ENCODE data around the gene IL1R2. TPM values are rescaled to one million over a fixed set of nuclear protein-coding genes. Genes with fewer than 3 reads are reported as not detected.

IL1R2 gene
- total RNA-seq, 1 donor = 0.36 TPM

DNA sequence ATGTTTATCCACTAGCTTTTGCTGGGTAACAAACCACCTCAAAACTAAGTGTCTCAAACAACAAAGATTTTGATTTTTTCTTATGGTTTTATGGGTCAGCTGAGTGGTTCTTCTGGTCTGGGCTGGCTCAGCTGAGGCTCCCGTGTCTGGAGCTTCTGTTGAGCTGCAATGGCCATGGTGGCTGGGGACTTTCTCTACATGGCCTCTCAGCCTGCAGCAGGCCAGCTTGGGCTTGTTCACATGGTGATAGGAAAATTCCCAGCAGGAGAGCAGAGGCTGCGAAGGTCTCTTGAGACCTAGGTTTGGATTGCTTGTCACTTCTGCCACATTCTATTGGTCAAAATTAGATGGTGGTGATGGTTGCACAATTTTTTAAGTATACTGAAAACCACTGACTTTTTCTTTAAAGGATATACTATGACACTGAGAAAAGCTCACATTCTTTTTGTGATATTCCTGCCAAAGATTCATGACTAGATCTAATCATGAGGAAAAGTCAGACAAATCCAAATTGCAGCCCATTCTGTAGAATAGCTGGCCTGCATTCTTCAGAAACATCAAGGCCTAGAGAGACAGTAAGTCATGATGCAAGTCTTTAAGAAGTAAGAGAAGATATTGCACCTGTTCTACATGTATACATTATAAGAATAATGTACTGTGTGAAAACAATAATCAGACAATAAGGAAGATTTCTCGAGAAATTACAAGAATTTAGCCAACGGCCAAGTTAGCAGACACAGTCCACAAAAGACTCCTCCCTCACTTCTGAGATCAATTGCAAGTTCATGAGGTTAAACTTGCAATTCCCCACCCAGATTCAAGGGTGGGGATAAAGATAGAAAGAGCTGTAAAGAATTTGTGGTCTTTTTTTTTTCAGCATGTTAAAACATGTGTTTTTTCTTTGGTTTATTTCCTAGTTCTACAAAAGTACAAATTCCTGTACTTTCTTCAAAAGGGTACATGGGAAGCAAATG lies 35.0 kb upstream of the IL1R2 start:
- H3K4me1 ChIP-seq (ENCODE audit: insufficient read depth, low read length) = peaks cover 39% of the 10 kb centered on the region
- no peaks in the 10 kb centered on the region for H4K20me1 ChIP-seq (ENCODE audit: insufficient read depth, low read length)
- H3K4me2 ChIP-seq (ENCODE audit: insufficient read depth, low read length) = no peak overlapping the region
- no peaks in the 10 kb centered on the region for H3K27me3 ChIP-seq (ENCODE audit: insufficient read depth, low read length)
- H3K36me3 ChIP-seq (ENCODE audit: insufficient read depth, low read length) = no peaks in the 10 kb centered on the region
- H2AFZ ChIP-seq (ENCODE audit: low read length) = peak overlapping the region; percentile 6
- no peaks in the 10 kb centered on the region for H3K9me3 ChIP-seq (ENCODE audit: low read depth, low read length)
- TF ChIP-seq, protein P1, sequence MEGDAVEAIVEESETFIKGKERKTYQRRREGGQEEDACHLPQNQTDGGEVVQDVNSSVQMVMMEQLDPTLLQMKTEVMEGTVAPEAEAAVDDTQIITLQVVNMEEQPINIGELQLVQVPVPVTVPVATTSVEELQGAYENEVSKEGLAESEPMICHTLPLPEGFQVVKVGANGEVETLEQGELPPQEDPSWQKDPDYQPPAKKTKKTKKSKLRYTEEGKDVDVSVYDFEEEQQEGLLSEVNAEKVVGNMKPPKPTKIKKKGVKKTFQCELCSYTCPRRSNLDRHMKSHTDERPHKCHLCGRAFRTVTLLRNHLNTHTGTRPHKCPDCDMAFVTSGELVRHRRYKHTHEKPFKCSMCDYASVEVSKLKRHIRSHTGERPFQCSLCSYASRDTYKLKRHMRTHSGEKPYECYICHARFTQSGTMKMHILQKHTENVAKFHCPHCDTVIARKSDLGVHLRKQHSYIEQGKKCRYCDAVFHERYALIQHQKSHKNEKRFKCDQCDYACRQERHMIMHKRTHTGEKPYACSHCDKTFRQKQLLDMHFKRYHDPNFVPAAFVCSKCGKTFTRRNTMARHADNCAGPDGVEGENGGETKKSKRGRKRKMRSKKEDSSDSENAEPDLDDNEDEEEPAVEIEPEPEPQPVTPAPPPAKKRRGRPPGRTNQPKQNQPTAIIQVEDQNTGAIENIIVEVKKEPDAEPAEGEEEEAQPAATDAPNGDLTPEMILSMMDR (IDR thresholded peaks at IDR 0.05; ENCODE audit: extremely low read depth, low read depth, low read length) = no peak
- no peak overlapping the region for H3K4me3 ChIP-seq (ENCODE audit: insufficient read depth, low read length)
- no peak for DNase-seq (ENCODE audit: insufficient read length, low spot score, missing footprints)
- no peaks in the 10 kb centered on the region for H3K79me2 ChIP-seq (ENCODE audit: insufficient read depth, low read length)
- peak overlapping the region; percentile 83 for H3K27ac ChIP-seq (ENCODE audit: low read depth, low read length)

DNA sequence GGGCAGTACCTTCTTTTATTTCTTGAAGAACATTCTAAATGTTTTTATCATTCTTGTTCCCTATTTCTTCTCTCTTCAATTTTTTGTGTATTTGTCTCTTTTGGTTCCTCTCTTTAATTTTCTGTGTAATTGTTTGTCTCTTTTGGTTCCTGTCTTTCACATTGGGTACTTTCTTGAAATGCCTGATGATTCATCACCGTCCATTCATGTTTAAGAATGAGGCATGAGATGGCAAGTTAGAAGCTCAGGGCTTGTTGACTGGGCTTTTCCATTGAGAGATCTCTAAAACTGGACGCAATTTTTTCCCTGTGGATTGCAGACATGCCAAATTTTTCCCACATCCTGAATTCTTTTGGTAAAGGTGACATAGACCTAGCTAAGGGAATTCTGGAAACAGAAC lies 33.7 kb upstream of the IL1R2 start:
- TF ChIP-seq, protein P1 (IDR thresholded peaks at IDR 0.05; ENCODE audit: extremely low read depth, low read depth, low read length) = no peak
- Histone ChIP-seq H2AFZ (ENCODE audit: low read length) (no peak overlapping the region), H3K9me3 (ENCODE audit: low read depth, low read length) (no peaks in the 10 kb centered on the region), H3K4me2 (ENCODE audit: insufficient read depth, low read length) (no peak overlapping the region), H3K4me3 (ENCODE audit: insufficient read depth, low read length) (no peak overlapping the region), H4K20me1 (ENCODE audit: insufficient read depth, low read length) (no peaks in the 10 kb centered on the region), H3K36me3 (ENCODE audit: insufficient read depth, low read length) (no peaks in the 10 kb centered on the region), H3K27me3 (ENCODE audit: insufficient read depth, low read length) (no peaks in the 10 kb centered on the region), H3K27ac (ENCODE audit: low read depth, low read length) (peak overlapping the region; percentile 83), H3K79me2 (ENCODE audit: insufficient read depth, low read length) (no peaks in the 10 kb centered on the region), H3K4me1 (ENCODE audit: insufficient read depth, low read length) (peaks cover 52% of the 10 kb centered on the region)
- peak; percentile 43 for DNase-seq (ENCODE audit: insufficient read length, low spot score, missing footprints)

DNA sequence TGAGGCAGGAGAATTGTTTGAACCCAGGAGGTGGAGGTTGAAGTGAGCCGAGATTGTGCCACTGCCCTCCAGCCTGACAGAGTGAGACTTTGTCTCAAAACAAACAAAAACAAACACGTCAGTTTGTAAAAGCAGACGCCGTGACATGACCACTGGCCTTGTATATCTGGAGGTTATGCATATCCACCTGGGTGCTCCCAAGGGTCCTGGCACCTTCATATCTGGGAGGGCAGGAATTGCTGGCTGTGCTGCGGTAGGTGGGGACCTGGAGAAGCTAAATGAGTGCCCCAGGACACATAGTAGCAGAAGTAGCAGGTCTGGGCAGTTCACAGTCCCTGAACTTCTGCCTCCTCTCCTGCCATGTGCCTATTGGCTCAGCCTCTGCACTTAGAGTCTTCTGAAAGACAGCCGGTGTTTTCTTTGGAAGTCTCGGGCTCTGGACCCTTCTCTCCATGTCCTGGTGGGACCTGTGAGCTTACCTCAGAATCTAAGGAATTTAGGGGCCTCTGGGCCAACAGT lies 30.9 kb upstream of the IL1R2 start:
- H3K27ac ChIP-seq (ENCODE audit: low read depth, low read length) = peak overlapping the region; percentile 98
- TF ChIP-seq, protein P1 (IDR thresholded peaks at IDR 0.05; ENCODE audit: extremely low read depth, low read depth, low read length) = no peak
- peak overlapping the region; percentile 78 for H3K4me2 ChIP-seq (ENCODE audit: insufficient read depth, low read length)
- peak; percentile 36 for DNase-seq (ENCODE audit: insufficient read length, low spot score, missing footprints)
- H4K20me1 ChIP-seq (ENCODE audit: insufficient read depth, low read length) = no peaks in the 10 kb centered on the region
- no peaks in the 10 kb centered on the region for H3K36me3 ChIP-seq (ENCODE audit: insufficient read depth, low read length)
- no peaks in the 10 kb centered on the region for H3K27me3 ChIP-seq (ENCODE audit: insufficient read depth, low read length)
- H3K4me1 ChIP-seq (ENCODE audit: insufficient read depth, low read length) = peaks cover 53% of the 10 kb centered on the region
- H3K79me2 ChIP-seq (ENCODE audit: insufficient read depth, low read length) = no peaks in the 10 kb centered on the region
- peak overlapping the region; percentile 22 for H2AFZ ChIP-seq (ENCODE audit: low read length)
- no peaks in the 10 kb centered on the region for H3K9me3 ChIP-seq (ENCODE audit: low read depth, low read length)
- H3K4me3 ChIP-seq (ENCODE audit: insufficient read depth, low read length) = no peak overlapping the region
